GM12874 (cell line): ENCODE data around the gene SOBP.

Experiments used
- CTCF ChIP-seq: IDR thresholded peaks from 2 replicates; pipeline ENCODE4 v1.5.1; 2011; ENCODE audit warnings: low read depth, mild to moderate bottlenecking, control low read depth, low read length, moderate library complexity; ENCODE audit not compliant: insufficient read depth

Gene SOBP

GRCh38 chr6:107606407-107606806, 116.5 kb downstream of the SOBP start:
- no peak for TF ChIP-seq CTCF

- no peak for TF ChIP-seq CTCF
Observed at GRCh38 chr6:107607116-107607515, 117.2 kb downstream of the SOBP start.

DNA sequence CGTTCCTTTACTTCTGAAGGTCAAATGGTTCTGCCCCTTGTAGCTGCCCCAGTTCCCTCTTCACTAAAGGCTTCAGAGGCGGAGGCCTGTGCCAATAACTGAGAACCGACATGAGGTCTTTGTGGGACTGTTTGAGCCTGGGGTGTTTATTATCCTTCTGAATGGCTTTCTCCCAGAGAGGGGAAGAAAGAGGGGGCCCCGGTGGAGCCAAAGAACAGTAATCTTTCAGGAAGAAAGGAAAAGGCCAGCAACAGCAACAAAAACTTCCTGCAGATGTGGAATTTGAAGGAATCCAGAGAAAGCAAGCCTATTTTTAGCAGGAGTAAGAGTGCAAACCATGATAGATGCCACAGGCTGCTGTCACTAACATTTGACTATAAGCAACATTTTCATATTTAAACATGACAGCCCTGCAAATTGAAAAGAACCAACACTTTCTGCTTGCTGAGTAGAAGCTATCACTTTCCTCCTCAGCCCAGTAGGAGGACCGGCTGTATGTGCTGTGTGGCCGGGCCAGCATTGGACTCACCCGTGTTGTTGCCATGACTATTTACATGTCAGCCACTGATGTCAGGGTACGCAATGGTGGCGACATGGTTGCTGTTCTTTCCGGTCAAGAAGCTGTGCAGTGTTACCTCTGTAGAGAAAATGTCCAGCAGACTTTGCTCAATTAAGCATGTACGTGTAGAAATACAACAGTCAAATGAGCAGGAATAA, 121.3 kb downstream of the SOBP start:
- no peak for TF ChIP-seq CTCF

DNA sequence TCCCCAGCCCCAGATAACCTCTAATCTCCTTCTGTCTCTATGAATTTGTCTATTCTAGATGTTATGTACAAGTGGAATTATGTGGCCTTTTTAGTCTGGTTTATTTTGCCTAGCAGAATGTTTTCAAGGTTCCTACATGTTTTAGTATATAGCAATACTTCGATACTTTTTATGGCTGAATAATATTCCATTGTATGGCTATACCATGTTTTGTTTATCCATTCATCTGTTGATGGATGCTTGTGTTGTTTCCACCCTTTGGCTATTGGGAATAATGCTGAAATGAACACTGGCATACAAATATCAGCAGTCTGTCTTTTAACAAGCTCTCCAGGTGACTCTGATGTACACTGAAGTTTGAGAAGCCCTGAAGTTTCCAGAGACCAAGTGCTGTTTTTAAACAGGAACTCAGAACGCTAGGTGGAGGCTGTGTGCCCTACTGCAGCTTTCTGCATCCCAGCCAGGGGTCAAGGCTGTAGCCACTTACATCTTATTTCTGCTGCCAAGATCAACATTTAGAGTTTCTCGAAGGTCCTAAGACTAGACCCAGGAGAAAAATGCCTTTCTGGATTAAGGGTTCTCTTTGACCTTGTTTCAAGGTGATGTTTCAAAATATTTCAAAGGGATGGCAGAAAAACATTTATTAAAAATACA, 123.0 kb downstream of the SOBP start:
- no peak for TF ChIP-seq CTCF

DNA sequence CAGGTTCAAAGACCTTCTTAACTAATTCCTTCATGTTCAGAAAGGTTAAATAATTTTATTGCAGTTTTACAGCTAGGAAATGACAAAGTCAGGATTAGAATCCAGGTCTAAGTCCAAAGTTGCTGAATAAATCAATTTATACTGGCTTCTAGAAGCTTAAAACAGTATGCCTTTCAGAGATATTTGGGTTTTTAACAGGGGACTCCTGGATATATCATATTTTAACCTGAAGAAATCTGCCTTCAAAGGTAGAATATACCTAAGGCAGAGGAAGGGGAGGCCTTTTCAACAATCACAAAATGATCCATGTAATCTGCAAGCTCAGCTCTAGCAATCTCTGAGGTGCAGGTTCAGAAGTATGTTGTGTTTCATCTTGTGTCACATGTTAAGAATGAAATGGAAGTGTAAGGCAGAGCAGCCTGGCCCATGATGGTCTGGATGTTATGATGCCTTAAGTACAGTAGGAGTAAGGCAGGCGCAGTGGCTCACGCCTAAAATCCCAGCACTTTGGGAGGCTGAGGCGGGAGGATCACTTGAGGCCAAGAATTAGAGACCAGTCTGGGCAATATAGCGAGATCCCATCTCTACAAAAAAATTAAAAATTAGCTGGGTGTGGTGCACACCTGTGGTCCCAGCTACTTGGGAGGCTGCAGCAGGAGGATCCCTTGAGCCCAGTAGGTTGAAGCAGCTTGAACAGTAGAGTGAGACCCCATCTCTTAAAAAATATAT, 123.9 kb downstream of the SOBP start:
- TF ChIP-seq CTCF = no peak

DNA sequence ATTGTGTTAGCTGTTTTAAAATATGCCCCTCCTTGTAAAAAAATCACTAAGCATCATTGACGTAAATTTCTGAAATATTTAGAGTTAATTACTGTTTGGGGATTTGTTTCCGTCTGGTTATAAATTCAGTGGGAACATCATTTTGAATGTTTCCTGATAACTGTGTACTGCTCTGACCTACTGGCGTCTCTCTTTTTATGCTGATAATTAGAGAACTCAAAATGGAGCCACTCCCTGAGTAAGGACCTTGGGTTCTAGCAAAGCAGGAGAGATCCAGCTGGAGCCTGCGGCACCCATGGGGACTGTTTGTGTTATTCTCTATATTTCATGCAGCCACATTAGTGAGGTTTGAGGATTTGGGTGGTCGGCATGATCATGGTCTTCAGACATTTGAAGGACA, 124.9 kb downstream of the SOBP start:
- no peak for TF ChIP-seq CTCF

DNA sequence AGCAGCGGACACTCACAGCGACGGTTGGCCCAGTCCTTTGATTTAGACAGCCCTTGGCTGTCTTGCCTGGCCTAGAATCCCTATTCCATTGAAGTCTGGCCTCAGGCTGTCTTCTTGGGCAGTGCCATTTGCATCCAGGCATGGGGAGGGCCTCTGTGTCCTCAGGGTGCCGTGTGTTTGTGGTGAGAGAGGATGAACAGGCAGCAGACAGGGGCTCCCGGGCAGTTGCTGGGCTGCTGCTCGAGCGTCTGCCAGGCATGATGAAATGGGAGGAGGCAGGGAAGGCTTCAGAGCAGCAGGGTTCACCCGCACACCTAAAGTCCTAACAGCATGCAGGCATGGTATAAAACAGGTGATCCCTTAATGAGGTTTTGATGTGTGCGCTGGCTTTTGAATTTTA, 126.9 kb downstream of the SOBP start:
- no peak for TF ChIP-seq CTCF
